GM18517 (cell line): ENCODE results near the gene PCDH10.

ENCODE experiments used
- ATAC-seq: cut with Tn5 transposase; IDR thresholded peaks from one replicate; pipeline ENCODE4 v1.9.1; 2021; ENCODE audit warnings: mild to moderate bottlenecking, moderate library complexity; ENCODE audit not compliant: unreplicated experiment

Gene PCDH10

GRCh38 chr4:133148690-133149363 lies at the start of gene PCDH10:
Gene PCDH10, plus strand, starts transcription at chr4:133149294. Its CDS starts 847 bp downstream, at chr4:133150141.
- no peak for ATAC-seq

GRCh38 chr4:133102043-133102442 lies 47.1 kb upstream of the PCDH10 start:
- ATAC-seq: no peak

GRCh38 chr4:133102612-133103409 lies 46.3 kb upstream of the PCDH10 start:
- no peak for ATAC-seq

- ATAC-seq: no peak
These were observed 36.5 kb upstream of the PCDH10 start for GRCh38 chr4:133112641-133113040.

DNA sequence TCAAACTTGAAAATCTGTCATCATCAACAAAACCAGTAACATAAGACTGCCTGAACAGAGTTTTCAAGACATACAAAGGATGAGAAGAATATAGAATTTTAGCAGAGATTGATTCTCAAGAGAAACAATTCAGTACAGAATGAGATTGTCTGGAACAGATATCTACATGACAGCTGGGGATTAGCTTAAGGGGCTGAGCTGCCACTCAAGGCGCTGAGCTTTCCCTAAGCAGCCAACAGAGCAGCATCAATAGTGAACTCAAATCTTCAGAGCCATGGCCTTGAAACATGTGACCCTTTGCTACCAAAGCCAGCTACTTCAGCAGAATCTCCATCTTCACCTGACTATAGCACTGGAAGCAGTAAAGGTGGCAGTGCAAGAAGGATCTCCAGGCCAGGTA lies 24.3 kb upstream of the PCDH10 start:
- ATAC-seq: no peak

DNA sequence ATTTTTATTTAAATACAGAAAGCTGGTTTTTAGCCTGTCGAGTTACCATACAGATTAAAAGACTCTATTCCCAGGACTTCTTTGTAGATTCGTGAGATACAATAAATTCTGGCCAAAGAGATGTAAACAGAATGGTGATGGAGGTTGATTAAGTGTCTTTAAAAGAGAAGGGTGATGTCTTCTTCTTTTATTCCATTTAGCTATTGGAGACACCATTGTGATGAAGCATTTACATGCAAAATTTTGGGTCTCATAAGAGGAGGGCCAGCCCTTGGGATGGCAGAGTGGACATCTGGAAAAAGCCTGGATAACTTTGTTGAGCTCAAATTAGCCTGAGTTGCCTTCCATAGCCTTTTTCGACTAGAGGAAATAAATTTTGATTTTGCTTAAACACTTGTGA lies 21.6 kb upstream of the PCDH10 start:
- no peak for ATAC-seq

DNA sequence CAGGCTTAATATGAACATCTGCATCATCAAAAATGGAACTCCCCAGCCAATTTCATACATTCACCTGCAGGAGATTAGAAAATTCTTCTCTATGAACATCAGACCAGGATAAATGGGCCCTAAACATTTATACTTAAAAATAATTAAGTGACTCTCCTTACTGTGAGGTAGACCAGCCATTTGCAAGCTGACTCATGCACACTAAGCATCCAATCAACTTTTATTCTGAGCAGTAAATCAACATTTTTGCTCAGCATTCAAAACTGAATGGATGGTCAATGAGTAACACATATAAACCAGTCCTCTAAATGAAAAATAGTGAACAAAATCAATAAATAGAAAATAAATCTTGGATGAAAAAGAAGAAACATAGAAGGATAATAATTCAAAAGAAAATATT lies 19.9 kb upstream of the PCDH10 start:
- ATAC-seq: no peak

DNA sequence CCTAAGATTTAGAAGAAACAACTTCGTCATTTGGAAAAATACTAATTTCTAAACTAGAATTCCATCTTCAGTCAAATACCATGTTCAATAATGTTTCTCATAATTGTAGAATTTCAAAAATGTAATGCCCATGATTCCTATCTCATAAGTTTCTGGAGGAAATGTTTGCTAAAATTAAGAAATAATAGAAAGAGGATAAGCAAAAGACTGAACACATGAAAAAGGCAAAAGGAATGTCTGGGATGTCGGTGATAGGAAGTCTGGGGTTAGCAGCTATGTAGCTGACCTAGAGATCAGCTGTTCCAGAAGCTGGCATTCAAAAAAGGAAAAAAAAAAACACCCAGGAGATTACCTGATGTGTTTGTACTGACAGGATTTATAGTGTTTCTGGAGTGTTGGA lies 18.9 kb upstream of the PCDH10 start:
- ATAC-seq: no peak

DNA sequence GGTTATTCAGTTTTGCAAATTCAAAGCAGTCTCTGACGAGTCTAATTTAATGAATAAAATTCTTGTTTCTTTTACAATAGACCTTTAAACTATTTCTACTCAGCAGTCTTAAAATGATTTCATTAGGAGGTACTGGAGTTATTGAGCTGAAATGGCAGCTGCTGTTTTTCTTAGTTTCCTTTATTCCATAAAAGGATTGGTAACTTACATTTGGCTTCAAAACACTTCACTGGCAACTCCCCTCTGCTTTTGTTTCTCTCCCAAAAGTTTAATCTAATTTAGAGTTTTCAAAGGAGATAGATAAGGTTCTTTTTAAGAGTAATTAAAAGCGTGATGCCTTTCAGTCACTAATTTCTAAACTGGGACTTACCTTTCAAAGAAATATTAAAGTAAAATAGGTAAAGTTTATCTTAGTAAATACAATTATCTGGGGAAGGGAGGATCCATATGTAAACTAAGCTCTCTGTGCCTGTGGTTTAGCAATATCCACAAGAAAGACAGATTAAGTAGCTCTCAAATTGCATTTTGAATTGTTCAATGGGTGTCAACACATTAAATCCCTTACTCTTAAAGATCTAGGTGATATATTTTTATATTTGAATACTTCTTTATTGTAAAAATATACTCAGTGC lies 17.1 kb upstream of the PCDH10 start:
- ATAC-seq: no peak

- no peak for ATAC-seq
These were observed 12.3 kb upstream of the PCDH10 start for GRCh38 chr4:133136833-133137232.

DNA sequence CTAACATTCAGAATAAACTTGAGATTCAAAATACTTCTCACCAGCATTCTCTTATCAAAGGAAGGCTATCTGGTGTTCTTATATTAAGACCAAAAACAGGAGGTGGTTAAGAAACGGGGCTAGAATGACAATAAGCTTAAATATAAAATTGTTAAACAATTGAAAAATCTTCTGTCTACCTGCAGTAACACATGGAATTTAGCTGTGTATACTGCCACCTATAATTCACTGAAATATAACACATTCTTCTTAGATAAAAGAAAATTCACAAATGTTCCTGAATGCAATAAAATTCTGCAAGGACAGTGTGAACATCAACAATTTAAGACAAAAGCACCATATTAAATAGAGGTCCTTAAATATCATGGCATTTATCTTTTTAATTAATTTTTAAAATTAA lies 11.5 kb upstream of the PCDH10 start:
- ATAC-seq: no peak

- no peak for ATAC-seq
These were observed 5.2 kb upstream of the PCDH10 start for GRCh38 chr4:133143775-133144430.

DNA sequence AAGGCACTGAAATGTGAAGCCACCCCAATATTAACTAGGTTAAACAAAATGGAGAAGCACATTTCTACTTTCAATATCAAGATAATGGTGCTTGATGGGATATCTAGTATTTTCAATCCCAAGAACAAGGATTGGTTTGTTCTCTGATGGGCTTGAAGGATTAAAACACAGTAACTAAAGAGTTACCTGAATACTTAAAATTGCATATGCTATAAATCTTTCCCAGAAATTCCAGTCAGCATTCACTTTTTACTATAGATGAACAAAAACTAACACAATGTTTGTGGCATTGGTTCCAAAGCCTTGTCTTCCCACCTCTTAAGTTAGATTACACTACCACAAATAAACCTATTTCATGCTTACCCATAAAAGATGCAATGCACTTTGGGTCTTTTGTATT lies 3.9 kb upstream of the PCDH10 start:
- ATAC-seq: no peak

DNA sequence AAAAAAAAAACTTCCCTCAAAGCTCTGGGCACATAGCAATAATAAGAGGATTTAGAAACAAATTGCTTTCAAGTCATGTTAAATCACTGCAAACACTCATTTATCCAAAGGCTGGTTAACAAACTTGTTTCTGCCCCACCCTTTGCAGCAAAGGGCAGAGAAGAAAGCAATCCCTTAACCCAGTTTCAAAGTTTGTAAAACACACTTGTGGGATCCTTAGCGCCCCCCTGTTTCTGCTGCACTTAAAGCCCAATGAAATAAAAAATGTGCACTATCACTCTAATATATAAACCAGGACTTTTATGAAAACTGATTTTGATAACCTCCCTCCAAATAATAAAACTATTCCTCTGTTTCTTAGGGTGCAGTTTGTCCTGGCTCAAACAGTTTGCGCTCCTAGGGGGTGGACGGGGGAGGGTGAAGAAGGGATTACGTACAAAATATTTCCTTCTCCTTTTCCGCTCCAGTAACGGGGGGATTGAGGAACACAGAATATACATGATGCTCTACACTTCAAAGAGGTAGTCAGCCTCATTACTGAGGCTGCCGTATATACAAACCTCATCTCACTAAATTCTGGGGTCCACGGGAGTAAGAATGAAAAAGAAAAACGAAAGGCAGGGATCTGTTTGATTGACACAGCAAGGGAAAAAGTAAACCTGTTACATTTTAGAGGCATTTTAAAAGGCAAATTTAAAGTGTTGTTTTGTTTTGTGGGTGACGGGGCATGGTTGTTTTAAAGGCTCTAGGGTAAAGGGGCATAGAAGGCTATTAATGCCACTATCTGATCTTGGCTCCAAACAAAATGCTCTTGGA lies 3.1 kb upstream of the PCDH10 start:
- ATAC-seq: no peak

- no peak for ATAC-seq
These were observed 2.4 kb upstream of the PCDH10 start for GRCh38 chr4:133146574-133147241.

- no peak for ATAC-seq
These were observed 1.7 kb upstream of the PCDH10 start for GRCh38 chr4:133147286-133147821.

- ATAC-seq: no peak
These were observed 989 bp upstream of the PCDH10 start for GRCh38 chr4:133147921-133148689.

DNA sequence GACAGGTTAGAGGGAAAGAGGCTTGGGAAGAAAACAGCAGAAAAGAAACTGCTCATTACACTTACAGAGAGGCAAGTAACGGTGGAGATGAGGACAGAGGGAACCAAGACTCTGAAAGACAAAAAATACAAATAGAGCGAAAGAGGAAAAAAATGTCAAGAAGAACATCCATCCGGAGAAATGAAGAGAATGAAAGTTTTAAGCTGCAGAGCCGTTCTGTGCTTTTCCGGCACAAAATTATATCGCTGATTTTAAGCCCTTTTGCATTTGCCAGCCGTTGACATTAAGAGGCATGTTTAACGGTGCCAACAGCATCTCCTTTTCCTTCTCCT lies 236 bp downstream of the PCDH10 start:
- ATAC-seq: no peak

DNA sequence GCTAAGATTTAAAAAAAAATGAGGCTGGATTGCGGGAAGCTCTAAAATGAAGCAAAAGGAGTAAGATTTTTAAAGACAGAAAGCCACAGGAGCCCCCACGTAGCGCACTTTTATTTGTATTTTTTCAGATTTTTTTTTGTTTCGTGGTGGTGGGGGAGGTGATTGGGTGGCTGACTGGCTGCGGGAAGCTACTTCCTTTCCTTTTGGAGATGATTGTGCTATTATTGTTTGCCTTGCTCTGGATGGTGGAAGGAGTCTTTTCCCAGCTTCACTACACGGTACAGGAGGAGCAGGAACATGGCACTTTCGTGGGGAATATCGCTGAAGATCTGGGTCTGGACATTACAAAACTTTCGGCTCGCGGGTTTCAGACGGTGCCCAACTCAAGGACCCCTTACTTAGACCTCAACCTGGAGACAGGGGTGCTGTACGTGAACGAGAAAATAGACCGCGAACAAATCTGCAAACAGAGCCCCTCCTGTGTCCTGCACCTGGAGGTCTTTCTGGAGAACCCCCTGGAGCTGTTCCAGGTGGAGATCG lies 908 bp downstream of the PCDH10 start:
- no peak for ATAC-seq
